Aorta (tissue), 5 donors: ENCODE results near the gene RBP2. TPM values are rescaled to one million over a fixed set of nuclear protein-coding genes. Genes with fewer than 3 reads are reported as not detected.

Experiments
- ATAC-seq: fragments of 200-7000 bp; cut with Tn5 transposase; one replicate; pipeline ENCODE4 v1.9.1; 2022; ENCODE audit warnings: moderate library complexity; ENCODE audit not compliant: low FRiP score
- DNase-seq, 2 donors: peaks; one replicate each; pipeline ENCODE4 v3.0.0-alpha.2; 2020
- H3K27ac ChIP-seq, 2 donors: one replicate each; pipeline ENCODE4 v1.5.1; 2013; ENCODE audit warnings: low read length in 2 of 2, mild to moderate bottlenecking in 2 of 2, moderate library complexity in 2 of 2, control low read depth in 1 of 2, inconsistent platforms in 1 of 2, low read depth in 1 of 2
- H3K27me3 ChIP-seq, 2 donors: one replicate each; pipeline ENCODE4 v1.6.1; 2013; ENCODE audit warnings: control low read depth in 1 of 2, low read length in 1 of 2, mild to moderate bottlenecking in 1 of 2, moderate library complexity in 1 of 2; ENCODE audit not compliant: insufficient read depth in 2 of 2, control insufficient read depth in 1 of 2
- H3K36me3 ChIP-seq, 2 donors: one replicate each; pipeline ENCODE4 v1.6.1; 2013; ENCODE audit warnings: control low read depth in 1 of 2, low read length in 1 of 2, mild to moderate bottlenecking in 1 of 2; ENCODE audit not compliant: insufficient read depth in 2 of 2, control insufficient read depth in 1 of 2
- H3K4me1 ChIP-seq, 2 donors: one replicate each; pipeline ENCODE4 v1.6.1; 2013; ENCODE audit warnings: low read length in 2 of 2, control low read depth in 1 of 2, mild to moderate bottlenecking in 1 of 2, moderate library complexity in 1 of 2; ENCODE audit not compliant: insufficient read depth in 2 of 2, control insufficient read depth in 1 of 2
- H3K4me3 ChIP-seq, 2 donors: one replicate each; pipeline ENCODE4 v1.5.1; 2013; ENCODE audit warnings: low read length in 2 of 2, control low read depth in 1 of 2, mild to moderate bottlenecking in 1 of 2
- H3K9me3 ChIP-seq: one replicate; pipeline ENCODE4 v1.6.1; 2013; ENCODE audit warnings: mild to moderate bottlenecking, low read length; ENCODE audit not compliant: control insufficient read depth
- WGBS, 2 donors: extraction: QIAGEN DNeasy Blood & Tissue Kit; methylation state at CpG; one replicate each; pipeline ENCODE4 v1.1.7; 2013; 5-methylcytosine and 5-hydroxymethylcytosine counted together
- intact Hi-C, 2 donors: fragments of 100-400 bp; cut with DNase I; formaldehyde crosslinking; loops; one replicate each; pipeline versions ENCODE4 v1.14.2 to v1.15.0; 2022
- polyA plus RNA-seq, 2 donors: library from polyadenylated mRNA; stranded (reverse); fragments of 200-250 nt; gene quantifications; one replicate each; pipeline ENCODE4 v1.2.3, GENCODE V29; 2013
- total RNA-seq, 2 donors: library from RNA; stranded (reverse); fragmentation: NEBNext Ultra II Directional; extraction: Animal tissue kit (Norgen Biotek cat#: 25700); gene quantifications; one replicate each; pipeline ENCODE4 v1.2.1, GENCODE V29; 2021
- donor health status: healthy with polysubstance abuse.
- donor health status: Bipolar disorder and iron deficiency.
- donor health status: DM: no; HTN: no; CAD: no.
- donor health status: DM: no; HTN: no; CAD: no.
- donor health status: DM: yes; HTN: yes; CAD: no.

RBP2 gene
- total and polyA plus RNA-seq, 4 donors, result 0.18 to 1,154 TPM; not detected in 2

- Histone ChIP-seq H3K27ac (no peak overlapping the region), H3K4me1 (no peaks in the 10 kb centered on the region), H3K9me3 (no peaks in the 10 kb centered on the region), H3K27me3 (no peaks in the 10 kb centered on the region), H3K4me3 (no peak overlapping the region), H3K36me3 (no peaks in the 10 kb centered on the region)
- DNase-seq (no peak), ATAC-seq (no peak)
- WGBS, 2 donors, result 93 to 96% methylated on average over 4 of the region's 4 CpGs
- intact Hi-C loops, result no loop called here
These were observed 31.9 kb downstream of the RBP2 start for GRCh38 chr3:139444446-139444845.

GRCh38 chr3:139443186-139443585 lies 33.1 kb downstream of the RBP2 start:
- Histone ChIP-seq H3K36me3 (no peaks in the 10 kb centered on the region), H3K27ac (no peak overlapping the region), H3K9me3 (no peaks in the 10 kb centered on the region), H3K27me3 (no peaks in the 10 kb centered on the region), H3K4me3 (no peak overlapping the region), H3K4me1 (no peaks in the 10 kb centered on the region)
- DNase-seq (no peak), ATAC-seq (no peak)
- WGBS, 2 donors, result 96% methylated on average over 7 of the region's 7 CpGs
- intact Hi-C loops, result no loop called here

GRCh38 chr3:139441656-139442055 lies 34.7 kb downstream of the RBP2 start:
- Histone ChIP-seq H3K27ac (no peak overlapping the region), H3K4me1 (no peaks in the 10 kb centered on the region), H3K36me3 (no peaks in the 10 kb centered on the region), H3K9me3 (no peaks in the 10 kb centered on the region), H3K4me3 (no peak overlapping the region), H3K27me3 (no peaks in the 10 kb centered on the region)
- ATAC-seq (no peak), DNase-seq (no peak)
- intact Hi-C loops, result no loop called here
- 28 to 44% methylated on average over 1 of the region's 1 CpG for WGBS, 2 donors

- DNase-seq, result no peak
- H3K27me3 ChIP-seq, result no peaks in the 10 kb centered on the region
- H3K4me1 ChIP-seq, result no peaks in the 10 kb centered on the region
- WGBS, 2 donors, result 93 to 97% methylated on average over 7 of the region's 7 CpGs
- H3K36me3 ChIP-seq, result peaks cover 0 to 3% of the 10 kb centered on the region in 2 donors
- intact Hi-C loops, result no loop called here
- no peak overlapping the region for H3K4me3 ChIP-seq
- H3K9me3 ChIP-seq, result no peaks in the 10 kb centered on the region
- no peak for ATAC-seq
- no peak overlapping the region for H3K27ac ChIP-seq
These were observed 35.4 kb downstream of the RBP2 start for GRCh38 chr3:139440639-139441556.

- WGBS, 2 donors, result 96% methylated on average over 1 of the region's 1 CpG
- H3K9me3 ChIP-seq, result no peaks in the 10 kb centered on the region
- no peak overlapping the region for H3K4me3 ChIP-seq
- peaks cover 0 to 3% of the 10 kb centered on the region in 2 donors for H3K36me3 ChIP-seq
- DNase-seq (no peak), ATAC-seq (no peak)
- H3K27ac ChIP-seq, result no peak overlapping the region
- H3K4me1 ChIP-seq, result no peaks in the 10 kb centered on the region
- intact Hi-C loops, result no loop called here
- no peaks in the 10 kb centered on the region for H3K27me3 ChIP-seq
These were observed 37.0 kb downstream of the RBP2 start for GRCh38 chr3:139439278-139439677.

GRCh38 chr3:139434764-139435307 lies 41.5 kb downstream of the RBP2 start:
- ATAC-seq (no peak), DNase-seq (peak in 1 of 2 donors; percentile 45)
- no peaks in the 10 kb centered on the region for H3K9me3 ChIP-seq
- 91 to 93% methylated on average over 6 of the region's 6 CpGs for WGBS, 2 donors
- H3K36me3 ChIP-seq, result peaks cover 0 to 3% of the 10 kb centered on the region in 2 donors
- intact Hi-C loops, result no loop called here
- no peak overlapping the region for H3K4me3 ChIP-seq
- H3K27me3 ChIP-seq, result no peaks in the 10 kb centered on the region
- no peaks in the 10 kb centered on the region for H3K4me1 ChIP-seq
- no peak overlapping the region for H3K27ac ChIP-seq

- intact Hi-C loops, result no loop called here
- Histone ChIP-seq H3K4me1 (no peaks in the 10 kb centered on the region), H3K27ac (no peak overlapping the region), H3K4me3 (no peak overlapping the region), H3K36me3 (peaks cover 0 to 3% of the 10 kb centered on the region in 2 donors), H3K9me3 (no peaks in the 10 kb centered on the region), H3K27me3 (no peaks in the 10 kb centered on the region)
- WGBS, 2 donors, result 97 to 100% methylated on average over 1 of the region's 1 CpG
- DNase-seq (no peak), ATAC-seq (no peak)
These were observed 42.1 kb downstream of the RBP2 start for GRCh38 chr3:139434228-139434627.

- H3K27ac ChIP-seq, result no peak overlapping the region
- H3K27me3 ChIP-seq, result no peaks in the 10 kb centered on the region
- ATAC-seq (no peak), DNase-seq (no peak)
- H3K9me3 ChIP-seq, result no peaks in the 10 kb centered on the region
- intact Hi-C loops, result no loop called here
- no peaks in the 10 kb centered on the region for H3K4me1 ChIP-seq
- peaks cover 0 to 3% of the 10 kb centered on the region in 2 donors for H3K36me3 ChIP-seq
- WGBS, 2 donors, result 100% methylated on average over 1 of the region's 1 CpG
- H3K4me3 ChIP-seq, result no peak overlapping the region
These were observed 43.2 kb downstream of the RBP2 start for GRCh38 chr3:139433089-139433488.

- no peaks in the 10 kb centered on the region for H3K27me3 ChIP-seq
- DNase-seq (no peak), ATAC-seq (no peak)
- no peaks in the 10 kb centered on the region for H3K9me3 ChIP-seq
- intact Hi-C loops, result no loop called here
- H3K4me3 ChIP-seq, result no peak overlapping the region
- no peak overlapping the region for H3K27ac ChIP-seq
- H3K36me3 ChIP-seq, result no peaks in the 10 kb centered on the region
- no peaks in the 10 kb centered on the region for H3K4me1 ChIP-seq
These were observed 45.8 kb downstream of the RBP2 start for GRCh38 chr3:139430493-139430892.
